Neural progenitor cell (in vitro differentiated cells): ENCODE data around the gene GPR15. TPM values are rescaled to one million over a fixed set of nuclear protein-coding genes. Genes with fewer than 3 reads are reported as not detected.
"Not testable (repeated sequence)": the region's sequence is repeated elsewhere in the genome, so short reads cannot be mapped to it uniquely, and the experiment has no call there.

Experiments used
- DNase-seq: peaks from one replicate; pipeline ENCODE4 v3.0.0-alpha.2; 2016; ENCODE audit warnings: low spot score
- H2AFZ ChIP-seq: fragments of 200-600 bp; sonication (generic); replicated peaks from 2 replicates; pipeline ENCODE4 v1.6.1; 2016; ENCODE audit warnings: antibody characterized with exemption
- H3F3A ChIP-seq: fragments of 200-600 bp; sonication (generic); 2 replicates; pipeline ENCODE4 v1.6.1; 2016; ENCODE audit warnings: antibody characterized with exemption, low read depth
- H3K27ac ChIP-seq: fragments of 200-600 bp; sonication (generic); 2 replicates; pipeline ENCODE4 v1.5.1; 2016; ENCODE audit warnings: mild to moderate bottlenecking
- H3K27me3 ChIP-seq: fragments of 200-600 bp; sonication (generic); 2 replicates; pipeline ENCODE4 v1.6.1; 2016; ENCODE audit warnings: mild to moderate bottlenecking, moderate library complexity
- H3K36me3 ChIP-seq: fragments of 200-600 bp; sonication (generic); 2 replicates; pipeline ENCODE4 v1.5.1; 2016
- H3K4me1 ChIP-seq: fragments of 200-600 bp; sonication (generic); 2 replicates; pipeline ENCODE4 v1.6.1; 2016; ENCODE audit warnings: mixed run types
- H3K4me2 ChIP-seq: fragments of 200-600 bp; sonication (generic); 2 replicates; pipeline ENCODE4 v1.6.1; 2016
- H3K4me3 ChIP-seq: fragments of 200-600 bp; sonication (generic); 2 replicates; pipeline ENCODE4 v1.5.1; 2016
- H3K79me2 ChIP-seq: fragments of 200-600 bp; sonication (generic); 2 replicates; pipeline ENCODE4 v1.6.1; 2016; ENCODE audit warnings: low read depth
- H3K9ac ChIP-seq: fragments of 200-600 bp; sonication (generic); 2 replicates; pipeline ENCODE4 v1.6.1; 2016
- H3K9me3 ChIP-seq: fragments of 200-600 bp; sonication (generic); 2 replicates; pipeline ENCODE4 v1.5.1; 2016; ENCODE audit warnings: low read depth
- H4K20me1 ChIP-seq: fragments of 200-600 bp; sonication (generic); 2 replicates; pipeline ENCODE4 v1.6.1; 2016; ENCODE audit warnings: low read depth
- H3K27ac Mint-ChIP-seq: 3 replicates; pipeline ENCODE4 v1.8.0; 2021; ENCODE audit warnings: mixed read lengths
- H3K27me3 Mint-ChIP-seq: 2 replicates; pipeline ENCODE4 v1.8.0; 2022; ENCODE audit warnings: low read depth, mild to moderate bottlenecking, inconsistent platforms, moderate library complexity, mixed read lengths; ENCODE audit not compliant: insufficient read depth
- H3K36me3 Mint-ChIP-seq: 3 replicates; pipeline ENCODE4 v1.8.0; 2021; ENCODE audit warnings: mixed read lengths
- H3K4me1 Mint-ChIP-seq: 3 replicates; pipeline ENCODE4 v1.8.0; 2021; ENCODE audit warnings: mixed read lengths
- H3K4me3 Mint-ChIP-seq: 3 replicates; pipeline ENCODE4 v1.8.0; 2021; ENCODE audit warnings: mild to moderate bottlenecking, moderate library complexity, mixed read lengths
- H3K9me3 Mint-ChIP-seq: 3 replicates; pipeline ENCODE4 v1.8.0; 2020; ENCODE audit warnings: mixed read lengths
- CTCF ChIP-seq: fragments of 200-600 bp; sonication (generic); IDR thresholded peaks from 2 replicates; pipeline ENCODE4 v1.5.1; 2017; ENCODE audit warnings: antibody characterized with exemption, mild to moderate bottlenecking
- EZH2 ChIP-seq: fragments of 200-600 bp; sonication (generic); IDR thresholded peaks from 2 replicates; pipeline ENCODE4 v1.6.1; 2017; ENCODE audit warnings: antibody characterized with exemption, mild to moderate bottlenecking, moderate library complexity
- EZH2phosphoT487 ChIP-seq: fragments of 200-600 bp; sonication (generic); IDR thresholded peaks from 2 replicates; pipeline ENCODE4 v1.6.1; 2017; ENCODE audit warnings: antibody characterized with exemption
- total RNA-seq: library from RNA; depleted of rRNA; stranded (reverse); fragments of >200 nt; gene quantifications from 2 replicates; pipeline ENCODE4 v1.2.3, GENCODE V29; 2015; ENCODE audit warnings: low replicate concordance

The GPR15 gene
- total RNA-seq, 1 donor from 2014 or later: not detected

GRCh38 chr3:98558100-98558827 lies 26.5 kb downstream of the GPR15 start:
- no peak overlapping the region for H3K27ac Mint-ChIP-seq
- H3K9ac ChIP-seq: no peak overlapping the region
- no peak for DNase-seq
- no peak overlapping the region for H3K4me2 ChIP-seq
- H2AFZ ChIP-seq: no peak overlapping the region
- no peaks in the 10 kb centered on the region for H3K79me2 ChIP-seq
- no peak overlapping the region for H3K4me3 ChIP-seq
- H3K36me3 ChIP-seq: no peaks in the 10 kb centered on the region
- H3F3A ChIP-seq: no peaks in the 10 kb centered on the region
- no peaks in the 10 kb centered on the region for H3K9me3 Mint-ChIP-seq
- H3K4me3 Mint-ChIP-seq: no peak overlapping the region
- H3K4me1 ChIP-seq: peaks cover 1% of the 10 kb centered on the region
- peaks cover 4% of the 10 kb centered on the region for H3K4me1 Mint-ChIP-seq
- H3K36me3 Mint-ChIP-seq: no peaks in the 10 kb centered on the region
- H3K27me3 ChIP-seq: no peaks in the 10 kb centered on the region
- H3K27ac ChIP-seq: no peak overlapping the region
- no peak for TF ChIP-seq CTCF
- TF ChIP-seq EZH2phosphoT487: no peak
- no peak for TF ChIP-seq EZH2
- no peaks in the 10 kb centered on the region for H4K20me1 ChIP-seq
- H3K27me3 Mint-ChIP-seq: peaks cover 4% of the 10 kb centered on the region
- H3K9me3 ChIP-seq: no peaks in the 10 kb centered on the region

DNA sequence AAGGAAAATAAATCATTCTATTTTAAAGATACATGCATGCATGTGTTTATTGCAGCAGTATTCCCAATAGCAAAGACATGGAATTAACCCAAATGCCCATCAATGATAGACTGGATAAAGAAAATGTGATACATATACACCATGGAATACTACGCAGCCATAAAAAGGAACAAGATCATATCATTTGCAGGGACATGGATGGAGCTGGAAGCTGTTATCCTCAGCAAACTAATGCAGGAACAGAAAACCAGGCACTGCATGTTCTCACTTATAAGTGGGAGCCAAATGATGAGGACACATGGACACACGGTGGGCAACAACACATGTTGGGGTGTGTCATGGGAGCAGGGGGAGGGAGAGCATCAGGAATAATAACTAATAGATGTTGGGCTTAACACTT lies 28.0 kb downstream of the GPR15 start:
- H3K9me3 Mint-ChIP-seq, H3K36me3 ChIP-seq: not testable (repeated sequence)

DNA sequence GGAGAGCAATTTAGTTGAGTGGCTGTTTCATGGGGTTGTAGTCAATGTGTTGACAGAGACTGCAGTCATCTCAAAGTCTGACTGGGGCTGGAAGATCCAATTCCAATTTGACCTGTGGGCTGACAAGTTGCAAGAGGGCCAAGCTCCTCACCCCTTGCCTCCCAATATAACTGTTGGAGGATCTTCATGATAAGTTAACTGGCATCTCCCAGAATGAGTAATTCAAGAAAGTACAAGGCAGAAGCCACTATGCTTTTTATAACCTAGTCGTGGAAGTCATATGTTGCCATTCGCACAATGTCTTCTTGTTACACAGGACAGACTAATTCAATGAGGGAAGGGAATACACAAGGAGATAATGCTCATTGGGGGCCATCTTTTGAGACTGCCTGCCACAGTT lies 29.1 kb downstream of the GPR15 start:
- TF ChIP-seq EZH2: no peak
- H2AFZ ChIP-seq: no peak overlapping the region
- Mint-ChIP-seq H3K27ac (no peak overlapping the region), H3K4me3 (no peak overlapping the region), H3K9me3 (no peaks in the 10 kb centered on the region), H3K27me3 (peaks cover 4% of the 10 kb centered on the region), H3K36me3 (no peaks in the 10 kb centered on the region), H3K4me1 (no peaks in the 10 kb centered on the region)
- no peaks in the 10 kb centered on the region for H4K20me1 ChIP-seq
- no peaks in the 10 kb centered on the region for H3F3A ChIP-seq
- H3K27me3 ChIP-seq: no peaks in the 10 kb centered on the region
- no peaks in the 10 kb centered on the region for H3K79me2 ChIP-seq
- H3K9me3 ChIP-seq: no peaks in the 10 kb centered on the region
- H3K9ac ChIP-seq: no peak overlapping the region
- no peak overlapping the region for H3K27ac ChIP-seq
- H3K36me3 ChIP-seq: no peaks in the 10 kb centered on the region
- no peak overlapping the region for H3K4me2 ChIP-seq
- no peak overlapping the region for H3K4me3 ChIP-seq
- H3K4me1 ChIP-seq: no peaks in the 10 kb centered on the region
- DNase-seq: no peak

More for the DNA sequence above, 28.0 kb downstream of the GPR15 start:
- H2AFZ ChIP-seq, H3K4me1 ChIP-seq, H3K4me1 Mint-ChIP-seq, H3K9me3 ChIP-seq, H3K9ac ChIP-seq, DNase-seq, H3K27me3 Mint-ChIP-seq, H3K27ac ChIP-seq, H3K36me3 Mint-ChIP-seq, H3K4me3 ChIP-seq, H3K4me3 Mint-ChIP-seq, H3K27ac Mint-ChIP-seq, H3K79me2 ChIP-seq, H3K27me3 ChIP-seq, H4K20me1 ChIP-seq, H3K4me2 ChIP-seq, H3F3A ChIP-seq: not testable (repeated sequence)

DNA sequence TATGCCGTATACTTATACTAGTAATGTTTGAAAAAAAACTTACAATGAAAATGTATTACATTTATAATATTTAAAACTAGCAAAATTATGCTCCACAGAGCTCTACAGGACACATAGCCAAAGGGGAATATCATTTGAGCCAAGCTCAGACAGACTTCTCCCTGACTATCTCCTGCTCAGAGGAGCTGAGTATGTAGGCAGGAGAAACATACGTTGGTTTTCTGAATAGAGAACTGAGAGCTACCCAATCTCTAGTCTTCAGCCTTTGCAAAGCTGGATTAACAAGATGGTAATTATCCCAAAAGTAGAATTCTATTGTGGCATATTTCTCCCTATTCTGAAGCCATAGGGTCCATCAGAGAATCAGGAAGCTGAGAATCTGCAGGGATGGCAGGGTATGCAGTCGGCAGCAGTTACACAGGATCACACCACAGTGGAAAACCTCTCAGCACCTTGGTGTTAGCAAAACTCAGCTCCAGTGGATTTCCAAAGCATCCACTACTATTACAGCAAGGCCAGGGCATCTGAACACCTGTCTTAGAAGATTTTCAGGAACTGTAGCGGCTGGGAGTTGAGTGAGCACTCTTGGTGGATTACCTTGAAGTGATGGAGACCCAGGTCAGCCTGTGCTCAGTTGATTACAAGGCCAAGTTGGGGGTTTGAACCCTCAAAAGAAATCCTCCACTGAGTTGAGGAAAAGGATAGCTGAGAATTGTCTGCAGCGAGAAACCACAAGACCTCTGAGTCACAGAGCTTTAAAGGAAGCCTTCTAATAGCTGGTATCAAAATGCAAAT lies 30.1 kb downstream of the GPR15 start:
- no peak overlapping the region for H3K27ac Mint-ChIP-seq
- Histone ChIP-seq H3K4me3 (no peak overlapping the region), H2AFZ (no peak overlapping the region), H3K4me1 (no peaks in the 10 kb centered on the region), H4K20me1 (no peaks in the 10 kb centered on the region), H3K27ac (no peak overlapping the region), H3K9ac (no peak overlapping the region), H3K9me3 (no peaks in the 10 kb centered on the region), H3K79me2 (no peaks in the 10 kb centered on the region), H3K36me3 (no peaks in the 10 kb centered on the region), H3K27me3 (no peaks in the 10 kb centered on the region), H3F3A (no peaks in the 10 kb centered on the region), H3K4me2 (no peak overlapping the region)
- H3K4me3 Mint-ChIP-seq: no peak overlapping the region
- TF ChIP-seq EZH2 (no peak), CTCF (no peak), EZH2phosphoT487 (no peak)
- H3K36me3 Mint-ChIP-seq: no peaks in the 10 kb centered on the region
- no peaks in the 10 kb centered on the region for H3K9me3 Mint-ChIP-seq
- no peaks in the 10 kb centered on the region for H3K4me1 Mint-ChIP-seq
- peaks cover 4% of the 10 kb centered on the region for H3K27me3 Mint-ChIP-seq
- no peak for DNase-seq
